ENCODE data around the gene GLIS1.

GRCh38 chr1:53486395-53487026 is 252.5 kb downstream of the GLIS1 start:
- TF ChIP-seq POLR2A (IDR thresholded peaks at IDR 0.05; ENCODE audit: control extremely low read depth in 1 of 2, low read depth in 2 of 2, low read length in 2 of 2) (no peak), GTF2F1 (IDR thresholded peaks at IDR 0.05; ENCODE audit: borderline replicate concordance, low read depth, low read length) (no peak), ATF3 (IDR thresholded peaks at IDR 0.05; ENCODE audit: insufficient read depth, low read depth, low read length) (no peak), POU5F1 (IDR thresholded peaks at IDR 0.05; ENCODE audit: low read depth, low read length) (no peak), EGR1 (IDR thresholded peaks at IDR 0.05; ENCODE audit: borderline replicate concordance, low read depth, low read length) (no peak), CTCF (IDR thresholded peaks at IDR 0.05; ENCODE audit: control extremely low read depth in 1 of 3, insufficient read depth in 1 of 3, low read depth in 1 of 3, low read length in 3 of 3) (no peak), RFX5 (IDR thresholded peaks at IDR 0.05; ENCODE audit: borderline replicate concordance, low read depth, low read length) (no peak), MAFK (IDR thresholded peaks at IDR 0.05; ENCODE audit: low read depth, low read length) (no peak), CBX8 (IDR thresholded peaks at IDR 0.05; ENCODE audit: borderline replicate concordance, low read depth, low read length) (no peak), EZH2 (IDR thresholded peaks at IDR 0.05; ENCODE audit: low read depth, low read length, severe bottlenecking) (no peak)

All from H1 (cell line).